Measurements from ENCODE around the gene SURF4.

Gene SURF4

DNA sequence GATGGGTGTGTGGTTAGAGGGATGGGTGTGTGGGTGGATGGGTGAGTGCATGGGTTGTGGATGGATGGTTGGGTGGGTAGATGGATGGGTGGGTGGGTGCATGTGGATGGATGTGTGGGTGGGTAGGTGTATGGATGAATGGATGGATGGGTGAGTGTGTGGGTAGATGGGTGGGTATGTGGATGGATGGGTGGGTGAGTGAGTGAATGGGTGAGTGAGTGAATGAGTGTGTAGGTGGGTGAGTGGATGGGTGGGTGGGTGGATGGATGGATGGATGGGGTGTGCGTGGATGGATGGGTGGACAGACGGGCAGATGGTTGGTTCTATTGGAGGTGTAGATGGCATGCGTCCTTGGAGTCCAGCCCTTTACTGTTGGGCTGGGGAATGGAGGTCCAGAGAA is 17.5 kb upstream of the SURF4 start:
- TF ChIP-seq SIN3A (IDR thresholded peaks at IDR 0.05; ENCODE audit: borderline replicate concordance, insufficient read depth, low read length) (no peak), POLR2AphosphoS5 (IDR thresholded peaks at IDR 0.05; ENCODE audit: low read depth, low read length) (no peak), TAF1 (IDR thresholded peaks at IDR 0.05; ENCODE audit: borderline replicate concordance, insufficient read depth, low read length) (no peak), FOXP2 (optimal IDR thresholded peaks at IDR 0.05; ENCODE audit: borderline replicate concordance, extremely low read depth, extremely low read length, insufficient read depth) (no peak)
- TF ChIP-seq, protein P1, sequence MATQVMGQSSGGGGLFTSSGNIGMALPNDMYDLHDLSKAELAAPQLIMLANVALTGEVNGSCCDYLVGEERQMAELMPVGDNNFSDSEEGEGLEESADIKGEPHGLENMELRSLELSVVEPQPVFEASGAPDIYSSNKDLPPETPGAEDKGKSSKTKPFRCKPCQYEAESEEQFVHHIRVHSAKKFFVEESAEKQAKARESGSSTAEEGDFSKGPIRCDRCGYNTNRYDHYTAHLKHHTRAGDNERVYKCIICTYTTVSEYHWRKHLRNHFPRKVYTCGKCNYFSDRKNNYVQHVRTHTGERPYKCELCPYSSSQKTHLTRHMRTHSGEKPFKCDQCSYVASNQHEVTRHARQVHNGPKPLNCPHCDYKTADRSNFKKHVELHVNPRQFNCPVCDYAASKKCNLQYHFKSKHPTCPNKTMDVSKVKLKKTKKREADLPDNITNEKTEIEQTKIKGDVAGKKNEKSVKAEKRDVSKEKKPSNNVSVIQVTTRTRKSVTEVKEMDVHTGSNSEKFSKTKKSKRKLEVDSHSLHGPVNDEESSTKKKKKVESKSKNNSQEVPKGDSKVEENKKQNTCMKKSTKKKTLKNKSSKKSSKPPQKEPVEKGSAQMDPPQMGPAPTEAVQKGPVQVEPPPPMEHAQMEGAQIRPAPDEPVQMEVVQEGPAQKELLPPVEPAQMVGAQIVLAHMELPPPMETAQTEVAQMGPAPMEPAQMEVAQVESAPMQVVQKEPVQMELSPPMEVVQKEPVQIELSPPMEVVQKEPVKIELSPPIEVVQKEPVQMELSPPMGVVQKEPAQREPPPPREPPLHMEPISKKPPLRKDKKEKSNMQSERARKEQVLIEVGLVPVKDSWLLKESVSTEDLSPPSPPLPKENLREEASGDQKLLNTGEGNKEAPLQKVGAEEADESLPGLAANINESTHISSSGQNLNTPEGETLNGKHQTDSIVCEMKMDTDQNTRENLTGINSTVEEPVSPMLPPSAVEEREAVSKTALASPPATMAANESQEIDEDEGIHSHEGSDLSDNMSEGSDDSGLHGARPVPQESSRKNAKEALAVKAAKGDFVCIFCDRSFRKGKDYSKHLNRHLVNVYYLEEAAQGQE (IDR thresholded peaks at IDR 0.05; ENCODE audit: insufficient read depth in 1 of 2, low read depth in 2 of 2, low read length in 2 of 2): no peak

DNA sequence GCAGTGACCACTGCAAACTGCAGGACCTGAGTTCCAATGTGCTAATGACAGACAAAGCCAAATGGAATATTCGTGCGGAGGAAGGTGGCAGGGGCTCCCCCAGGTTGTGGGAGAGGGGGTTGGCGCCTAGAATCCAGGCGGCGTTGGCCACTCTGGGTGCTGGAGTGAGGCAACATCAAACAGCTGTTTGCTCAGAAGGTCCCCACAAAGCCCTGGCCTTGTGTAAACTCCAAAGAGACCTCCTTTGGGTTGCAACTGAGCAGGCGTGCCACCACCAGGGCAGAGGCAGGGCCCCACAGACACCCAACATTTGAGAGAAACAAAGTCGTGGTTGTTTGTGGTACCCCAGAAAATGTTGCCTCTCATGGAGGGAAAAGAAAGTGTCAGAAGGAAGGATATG is 14.9 kb upstream of the SURF4 start:
- TF ChIP-seq SIN3A (IDR thresholded peaks at IDR 0.05; ENCODE audit: borderline replicate concordance, insufficient read depth, low read length) (no peak), POLR2AphosphoS5 (IDR thresholded peaks at IDR 0.05; ENCODE audit: low read depth, low read length) (no peak), TAF1 (IDR thresholded peaks at IDR 0.05; ENCODE audit: borderline replicate concordance, insufficient read depth, low read length) (no peak), FOXP2 (optimal IDR thresholded peaks at IDR 0.05; ENCODE audit: borderline replicate concordance, extremely low read depth, extremely low read length, insufficient read depth) (no peak)
- TF ChIP-seq, protein P1 (IDR thresholded peaks at IDR 0.05; ENCODE audit: insufficient read depth in 1 of 2, low read depth in 2 of 2, low read length in 2 of 2): no peak

DNA sequence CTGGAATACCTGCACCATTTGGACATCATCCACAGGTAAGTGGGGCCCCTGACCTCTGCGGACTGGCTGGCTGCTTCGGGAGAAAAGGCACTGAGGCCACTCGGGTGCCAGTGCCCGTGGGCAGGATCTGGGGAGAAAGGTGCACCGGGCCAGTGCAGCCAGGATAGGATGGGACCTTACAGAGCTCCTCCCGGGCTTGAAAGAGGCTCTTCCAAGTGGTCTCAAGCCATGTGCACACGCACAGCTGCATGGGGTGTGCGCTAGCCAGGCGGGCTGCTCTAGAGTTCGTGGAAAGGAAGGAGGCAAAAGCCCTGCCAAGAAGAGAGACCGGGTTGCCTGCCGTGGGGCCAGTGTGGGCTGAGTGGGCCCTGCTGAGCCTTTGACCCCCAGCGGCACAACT is 13.7 kb upstream of the SURF4 start:
- TF ChIP-seq FOXP2 (optimal IDR thresholded peaks at IDR 0.05; ENCODE audit: borderline replicate concordance, extremely low read depth, extremely low read length, insufficient read depth): no peak
- no peak for TF ChIP-seq SIN3A (IDR thresholded peaks at IDR 0.05; ENCODE audit: borderline replicate concordance, insufficient read depth, low read length)
- TF ChIP-seq TAF1 (IDR thresholded peaks at IDR 0.05; ENCODE audit: borderline replicate concordance, insufficient read depth, low read length): no peak
- TF ChIP-seq, protein P1 (IDR thresholded peaks at IDR 0.05; ENCODE audit: insufficient read depth in 1 of 2, low read depth in 2 of 2, low read length in 2 of 2): no peak
- no peak for TF ChIP-seq POLR2AphosphoS5 (IDR thresholded peaks at IDR 0.05; ENCODE audit: low read depth, low read length)

DNA sequence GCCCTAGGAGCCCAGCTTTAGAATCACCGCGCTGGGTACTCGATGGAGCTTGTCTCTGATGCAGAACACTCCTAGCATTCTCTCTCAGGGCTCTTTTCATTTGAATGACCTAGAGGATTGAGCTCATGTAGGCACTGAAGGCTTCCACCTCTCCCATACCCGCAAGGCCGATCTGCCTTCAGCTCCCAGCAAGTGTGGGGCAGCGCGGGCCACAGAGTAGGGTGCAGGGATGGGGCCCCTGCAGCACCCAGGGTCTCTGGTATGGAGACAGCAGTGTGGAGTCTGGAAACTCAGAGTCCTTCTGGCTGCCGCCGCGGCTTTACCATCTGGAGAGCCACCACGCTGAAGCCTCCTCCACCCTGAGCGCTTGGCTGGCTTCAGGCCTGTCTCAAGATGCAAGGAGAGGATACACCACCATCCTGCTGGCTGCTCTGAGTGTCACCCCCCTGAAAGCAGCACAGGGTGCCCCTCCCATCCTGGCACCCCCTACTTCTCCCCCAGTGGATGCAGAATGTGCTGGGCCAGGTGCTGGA is 13.2 kb upstream of the SURF4 start:
- TF ChIP-seq FOXP2 (optimal IDR thresholded peaks at IDR 0.05; ENCODE audit: borderline replicate concordance, extremely low read depth, extremely low read length, insufficient read depth) (no peak), POLR2AphosphoS5 (IDR thresholded peaks at IDR 0.05; ENCODE audit: low read depth, low read length) (no peak), SIN3A (IDR thresholded peaks at IDR 0.05; ENCODE audit: borderline replicate concordance, insufficient read depth, low read length) (no peak), TAF1 (IDR thresholded peaks at IDR 0.05; ENCODE audit: borderline replicate concordance, insufficient read depth, low read length) (no peak)
- TF ChIP-seq, protein P1 (IDR thresholded peaks at IDR 0.05; ENCODE audit: insufficient read depth in 1 of 2, low read depth in 2 of 2, low read length in 2 of 2): no peak

DNA sequence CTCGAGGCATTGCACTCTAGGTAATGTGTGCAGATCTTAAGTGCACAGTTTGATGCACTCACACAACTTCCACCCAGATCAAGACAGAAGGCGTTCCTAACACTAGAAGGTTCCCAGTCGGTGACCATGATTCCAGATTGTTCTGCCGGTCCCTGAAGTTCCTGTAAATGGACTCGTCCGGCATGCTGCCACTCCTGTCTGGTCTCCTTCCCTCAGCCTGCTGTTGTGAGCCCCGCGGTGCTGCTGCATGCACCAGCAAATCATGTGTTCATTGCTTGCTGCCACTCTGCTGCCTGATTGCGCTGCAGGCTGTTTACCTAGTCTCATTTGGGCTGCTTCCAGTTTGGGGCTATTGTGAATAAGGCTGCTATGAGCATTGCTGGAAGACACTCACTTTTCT is 11.8 kb upstream of the SURF4 start:
- TF ChIP-seq FOXP2 (optimal IDR thresholded peaks at IDR 0.05; ENCODE audit: borderline replicate concordance, extremely low read depth, extremely low read length, insufficient read depth) (no peak), POLR2AphosphoS5 (IDR thresholded peaks at IDR 0.05; ENCODE audit: low read depth, low read length) (no peak), SIN3A (IDR thresholded peaks at IDR 0.05; ENCODE audit: borderline replicate concordance, insufficient read depth, low read length) (no peak), TAF1 (IDR thresholded peaks at IDR 0.05; ENCODE audit: borderline replicate concordance, insufficient read depth, low read length) (no peak)
- TF ChIP-seq, protein P1 (IDR thresholded peaks at IDR 0.05; ENCODE audit: insufficient read depth in 1 of 2, low read depth in 2 of 2, low read length in 2 of 2): no peak

All from PFSK-1 (cell line).